GM21367 (cell line): ENCODE results near the gene KRTAP3-3.
"Not testable (repeated sequence)": the region's sequence is repeated elsewhere in the genome, so short reads cannot be mapped to it uniquely, and the experiment has no call there.

ENCODE experiments used
- ATAC-seq: cut with Tn5 transposase; IDR thresholded peaks from one replicate; pipeline ENCODE4 v1.9.1; 2021; ENCODE audit not compliant: unreplicated experiment

Gene KRTAP3-3

DNA sequence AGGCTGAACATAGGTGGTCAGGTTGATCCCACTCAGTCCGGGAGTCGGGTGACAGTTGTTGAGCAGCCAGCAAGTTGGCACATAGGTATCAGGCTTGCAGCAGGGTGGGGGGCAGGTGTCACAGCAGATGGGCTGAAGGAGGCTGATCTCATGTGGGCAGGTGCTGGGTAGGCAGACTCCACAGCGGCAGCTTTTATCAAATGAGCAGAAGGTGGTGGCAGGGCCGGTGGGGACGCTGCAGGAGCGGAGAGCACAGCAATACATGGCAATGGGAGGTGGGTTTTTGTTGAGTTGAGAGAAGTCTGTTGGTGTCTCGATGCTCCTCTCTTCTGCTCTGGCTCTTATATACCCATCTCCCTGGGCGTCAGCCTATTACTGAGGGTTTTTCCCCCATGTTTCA, 14.8 kb upstream of the KRTAP3-3 start, which contains the start of gene KRTAP3-1:
TSS of gene KRTAP3-1 (minus strand) at position 318 of the 400 bp plus-strand sequence. CDS start at position 264, 54 bp downstream.
- ATAC-seq: no peak

DNA sequence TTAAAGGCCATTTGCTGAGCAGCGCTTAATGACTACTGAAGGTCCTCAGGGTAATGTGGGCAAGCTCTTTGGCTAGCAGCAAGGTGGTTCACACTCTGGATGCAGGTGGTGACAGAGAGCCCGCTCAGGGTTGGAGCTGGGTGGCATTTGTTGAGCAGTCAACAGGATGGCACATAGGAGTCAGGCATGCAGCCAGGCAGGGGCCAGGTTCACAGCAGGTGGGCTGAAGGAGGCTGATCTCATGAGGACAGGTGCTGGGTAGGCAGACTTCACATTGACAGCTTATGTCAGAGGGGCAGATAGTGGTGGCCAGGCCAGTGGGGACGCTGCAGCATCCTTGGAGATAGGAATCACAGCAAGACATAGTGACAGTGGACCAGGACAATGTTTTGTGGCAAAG, 10.4 kb upstream of the KRTAP3-3 start:
- no peak for ATAC-seq

DNA sequence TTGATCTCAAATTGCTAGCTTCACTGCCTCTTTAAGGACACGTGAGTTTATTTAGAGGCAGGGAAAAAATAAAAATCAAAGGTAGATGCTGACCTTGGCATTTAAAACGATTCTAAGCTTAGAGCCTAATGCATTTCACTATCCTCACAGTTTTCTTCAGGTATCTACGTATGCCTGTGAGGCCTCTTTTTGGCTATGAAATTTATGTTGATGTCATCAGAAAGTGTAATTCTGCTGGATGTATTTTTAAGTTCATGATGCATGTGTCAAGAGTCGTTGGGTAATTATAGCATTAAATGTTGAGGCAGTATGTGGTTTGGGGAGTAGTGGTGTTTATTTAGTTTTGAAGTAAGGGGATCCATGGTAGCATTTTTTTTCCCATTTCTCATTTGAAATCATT, 10.0 kb upstream of the KRTAP3-3 start:
- no peak for ATAC-seq

DNA sequence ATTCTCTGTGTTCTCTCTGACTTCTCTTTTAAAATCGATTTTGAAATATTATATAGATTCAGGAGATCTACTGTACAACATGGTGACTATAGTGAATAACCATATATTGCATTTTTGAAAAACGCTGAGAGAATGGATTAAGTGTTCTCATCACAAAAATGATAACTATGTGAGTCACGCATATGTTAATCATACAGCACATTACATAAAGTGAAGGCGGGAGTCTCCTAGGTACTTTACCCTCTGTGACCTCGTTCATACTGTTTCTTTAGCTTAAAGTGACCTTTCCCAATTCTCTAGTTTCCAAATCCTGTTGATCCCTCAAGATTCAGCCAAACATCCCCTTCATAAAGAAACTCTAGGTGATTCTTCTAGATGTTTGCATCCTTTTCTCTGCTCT, 8.8 kb upstream of the KRTAP3-3 start:
- no peak for ATAC-seq

DNA sequence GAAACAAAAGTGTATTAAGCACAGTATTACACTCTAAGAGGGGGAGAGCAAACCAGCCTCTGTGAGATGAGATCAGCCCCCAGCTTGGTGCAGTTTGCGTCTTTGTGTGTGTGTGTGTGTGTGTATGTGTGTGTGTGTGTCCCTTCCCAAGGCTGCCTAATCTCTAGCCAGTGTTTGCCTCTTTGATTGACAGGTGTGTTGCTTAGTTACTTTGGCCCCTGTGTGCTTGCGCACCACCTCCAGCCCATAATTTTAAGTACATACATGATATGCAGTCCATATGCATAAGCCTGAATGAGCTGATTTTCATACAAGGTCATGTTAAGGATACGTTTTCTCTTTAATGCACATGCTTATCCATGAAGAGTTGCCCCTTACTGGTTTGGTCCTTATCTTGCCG, 7.8 kb upstream of the KRTAP3-3 start:
- ATAC-seq: no peak

DNA sequence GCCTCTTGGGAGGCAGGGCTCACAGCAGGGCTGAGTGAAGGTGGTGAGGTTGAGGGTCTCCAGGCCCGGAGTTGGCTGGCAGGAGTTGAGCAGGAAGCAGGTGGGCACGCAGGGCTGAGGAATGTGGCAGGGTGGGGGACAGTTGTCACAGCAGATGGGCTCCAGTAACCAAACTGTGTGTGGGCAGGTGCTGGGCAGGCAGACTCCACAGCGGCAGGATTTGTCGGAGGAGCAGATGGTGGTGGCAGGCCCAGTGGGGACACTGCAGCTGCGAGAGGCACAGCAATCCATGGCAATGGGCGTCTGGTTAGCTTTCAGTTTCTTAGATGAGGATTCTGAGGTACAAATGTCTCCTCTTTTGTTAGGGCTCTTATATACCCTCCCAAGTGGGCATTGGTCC, 5.6 kb upstream of the KRTAP3-3 start, which contains the start of gene KRTAP3-2:
TSS of gene KRTAP3-2 (minus strand) at position 344 of the 400 bp plus-strand sequence. CDS start at position 291, 53 bp downstream.
- not testable (repeated sequence) for ATAC-seq

DNA sequence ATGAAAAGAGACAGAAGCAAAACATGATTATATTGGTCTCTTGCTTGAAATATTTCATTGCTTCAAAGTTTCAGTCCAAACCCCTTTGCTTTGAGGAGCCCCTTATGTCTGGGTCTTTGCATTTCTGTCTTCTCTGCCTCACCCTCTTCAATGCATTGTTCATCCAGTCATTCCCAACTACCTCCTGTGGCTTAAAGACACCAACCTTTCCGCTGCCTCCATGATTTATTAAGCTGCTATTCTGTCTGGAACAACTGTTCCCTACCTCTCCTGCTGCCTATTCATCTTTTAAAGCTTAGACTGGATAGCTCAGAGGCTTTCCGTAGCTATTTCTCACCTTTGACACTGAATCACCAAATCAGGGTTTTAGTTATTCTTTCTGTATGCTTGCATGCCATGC, 3.4 kb upstream of the KRTAP3-3 start:
- no peak for ATAC-seq

DNA sequence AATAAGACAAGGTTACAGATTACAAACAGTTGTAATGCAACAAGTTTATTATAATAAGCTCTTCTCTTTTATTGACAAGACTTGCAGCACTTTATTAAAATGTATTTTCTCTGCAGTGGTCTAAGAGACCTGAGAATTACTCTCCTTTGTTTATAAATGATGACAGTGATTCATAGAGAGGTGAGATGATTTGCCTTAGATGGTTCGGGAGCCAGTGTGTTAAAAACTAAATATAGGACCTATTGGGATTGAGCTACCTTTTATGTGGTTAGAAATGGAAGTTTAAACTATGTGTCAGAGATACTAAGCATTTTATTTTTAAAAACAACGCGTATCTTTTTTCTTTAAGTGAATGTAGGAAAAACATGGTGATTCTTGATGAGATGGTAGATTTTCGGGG, 2.9 kb upstream of the KRTAP3-3 start:
- ATAC-seq: no peak

DNA sequence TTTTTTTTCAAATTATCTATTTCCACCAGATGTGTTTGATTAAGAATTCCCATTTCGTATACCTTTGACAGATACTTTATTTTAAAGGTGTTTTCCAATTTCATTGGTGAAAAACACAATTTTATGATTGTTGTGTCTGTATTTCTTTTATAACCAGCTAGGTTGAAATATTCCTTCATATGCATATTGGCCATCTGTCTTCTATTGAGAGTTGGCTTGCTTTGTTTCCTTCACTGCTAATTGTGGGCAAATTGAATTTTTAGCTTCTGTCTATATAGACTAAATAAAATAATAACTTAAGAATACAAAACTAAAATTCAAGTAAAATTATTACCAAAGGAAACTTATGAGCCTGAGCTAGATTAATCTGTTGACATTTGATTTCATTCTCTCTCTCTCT, 1.2 kb upstream of the KRTAP3-3 start:
- no peak for ATAC-seq

DNA sequence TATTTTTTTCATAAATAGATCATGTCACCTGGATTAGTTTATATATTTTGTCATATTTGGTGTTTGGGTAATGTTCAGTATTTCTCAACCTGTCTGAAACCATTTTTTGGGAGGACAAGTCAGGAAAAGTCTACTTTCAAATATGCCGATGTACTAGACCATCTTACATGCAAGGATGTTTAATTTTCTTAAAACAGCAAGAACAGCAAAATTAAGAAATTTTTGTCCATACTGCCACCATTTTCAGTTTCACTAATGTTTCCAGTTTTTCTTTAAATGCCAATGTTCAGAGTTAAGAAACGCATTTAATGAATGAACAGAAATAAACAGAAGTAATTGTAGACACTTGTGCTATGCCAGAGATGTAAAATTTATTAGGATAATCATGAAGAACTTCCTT, 880 bp downstream of the KRTAP3-3 start:
- ATAC-seq: no peak

DNA sequence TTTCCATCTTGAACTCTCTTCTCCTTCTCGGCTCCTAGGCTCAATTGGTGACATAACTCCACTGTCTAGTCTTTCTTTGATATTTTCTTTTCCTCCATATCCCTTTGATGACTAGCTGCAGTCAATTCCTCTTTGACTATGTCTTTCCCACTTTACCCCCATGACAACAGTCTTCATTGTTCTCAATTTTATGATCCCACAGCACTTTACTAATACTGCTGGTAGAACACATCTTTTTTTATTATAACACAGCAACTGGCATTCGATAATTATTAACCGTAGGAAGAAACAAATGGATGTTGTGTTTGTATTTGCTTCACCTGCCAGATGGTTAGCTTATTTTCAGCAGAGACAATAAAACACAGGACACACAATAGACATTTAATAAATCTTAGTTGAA, 1.3 kb downstream of the KRTAP3-3 start:
- ATAC-seq: no peak

DNA sequence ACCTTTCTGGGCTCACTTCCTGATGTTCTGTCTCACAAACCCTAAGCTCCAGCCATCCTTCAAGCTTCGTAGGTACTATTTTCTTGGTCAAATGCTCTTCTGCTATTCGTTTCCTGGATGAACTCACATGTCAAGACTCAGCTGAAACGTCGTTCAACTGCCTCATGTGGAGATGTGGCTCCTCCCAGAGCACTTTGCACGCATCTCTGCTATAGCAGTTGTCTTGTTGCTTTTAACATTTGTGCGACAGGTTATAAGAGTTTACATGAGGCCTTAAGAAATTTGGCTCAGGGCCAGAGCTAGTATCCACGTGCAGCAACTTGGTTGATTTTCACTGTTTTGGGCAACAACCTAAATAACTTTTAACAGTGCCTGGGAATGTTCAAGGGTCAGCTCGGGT, 7.0 kb downstream of the KRTAP3-3 start:
- no peak for ATAC-seq

DNA sequence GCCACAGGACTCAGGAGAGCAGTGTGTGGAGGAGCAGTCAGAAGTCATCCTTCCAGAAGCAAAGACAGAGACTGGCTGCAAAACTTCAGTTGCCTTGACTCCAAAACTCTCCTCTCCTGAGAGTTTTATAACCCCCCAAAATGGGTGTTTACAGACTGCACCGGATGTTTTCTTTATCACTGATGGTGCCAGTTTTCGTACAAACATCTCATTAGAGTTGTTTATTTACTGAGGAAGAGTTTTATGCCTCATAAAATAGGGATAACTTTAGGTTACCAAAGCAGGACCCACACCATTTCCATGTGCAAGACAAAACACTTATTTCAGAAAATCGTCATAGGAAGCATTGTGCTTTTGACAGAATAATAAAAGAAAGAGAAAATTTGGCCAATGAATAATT, 9.7 kb downstream of the KRTAP3-3 start, which contains the start of gene KRT40:
TSS of gene KRT40 (minus strand) at position 101 of the 400 bp plus-strand sequence. CDS start at position 48, 53 bp downstream.
- no peak for ATAC-seq

DNA sequence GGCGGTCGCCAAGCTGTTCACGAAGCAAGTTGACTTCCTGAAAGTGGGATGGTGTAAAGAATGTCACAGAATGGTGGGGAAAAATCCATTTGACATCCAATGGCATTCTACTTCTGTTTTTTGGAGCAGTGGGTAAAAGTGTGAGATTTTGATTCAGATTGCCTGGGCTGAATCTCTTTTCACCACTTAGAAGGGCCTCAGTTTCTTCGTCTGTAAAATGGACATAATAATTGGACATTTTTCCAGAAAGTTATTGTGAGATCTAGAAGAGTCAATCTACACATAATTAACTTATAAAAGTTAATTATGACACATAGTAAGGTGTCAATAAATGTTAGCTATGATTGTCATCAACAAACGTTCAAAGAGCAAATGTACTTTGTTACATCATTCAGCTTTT, 12.8 kb downstream of the KRTAP3-3 start:
- ATAC-seq: no peak

DNA sequence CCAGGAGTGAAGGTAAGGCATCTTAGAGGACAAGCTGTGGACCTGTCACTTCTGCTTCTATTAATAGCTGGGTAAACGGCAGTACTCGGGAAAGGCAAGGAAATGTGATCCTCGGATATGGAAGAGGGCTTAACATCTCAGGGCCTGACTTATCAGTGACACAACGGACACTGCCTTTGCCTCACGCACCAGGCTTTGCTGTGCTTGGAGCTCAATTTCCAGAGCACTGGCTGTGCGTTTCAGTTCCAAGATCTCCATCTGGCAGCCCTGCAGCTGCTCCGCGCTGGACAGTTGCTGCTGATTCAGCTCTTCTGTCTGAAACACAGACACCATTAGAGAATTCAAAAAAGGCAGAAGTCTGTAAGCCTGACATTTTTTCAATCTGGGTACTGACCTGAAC, 13.4 kb downstream of the KRTAP3-3 start:
- no peak for ATAC-seq

DNA sequence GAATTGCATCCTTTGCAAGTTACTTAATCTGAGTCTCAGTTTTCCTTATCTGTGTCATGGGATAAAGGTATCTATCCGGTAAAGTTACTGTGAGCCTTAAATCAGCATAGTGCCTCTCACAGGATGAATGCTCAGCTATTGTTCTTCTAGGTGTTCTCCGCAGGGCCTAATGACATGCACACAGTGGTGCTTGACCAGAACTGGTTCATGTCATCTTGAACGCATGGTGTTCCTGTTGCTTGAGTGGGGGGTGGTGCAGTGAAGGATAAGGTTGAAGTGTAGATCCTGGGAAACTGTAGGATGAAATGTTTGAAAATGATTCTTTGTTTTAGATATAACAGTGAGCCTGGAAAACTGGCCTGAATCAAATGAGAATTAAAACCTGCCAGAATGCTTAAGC, 13.8 kb downstream of the KRTAP3-3 start:
- ATAC-seq: no peak

DNA sequence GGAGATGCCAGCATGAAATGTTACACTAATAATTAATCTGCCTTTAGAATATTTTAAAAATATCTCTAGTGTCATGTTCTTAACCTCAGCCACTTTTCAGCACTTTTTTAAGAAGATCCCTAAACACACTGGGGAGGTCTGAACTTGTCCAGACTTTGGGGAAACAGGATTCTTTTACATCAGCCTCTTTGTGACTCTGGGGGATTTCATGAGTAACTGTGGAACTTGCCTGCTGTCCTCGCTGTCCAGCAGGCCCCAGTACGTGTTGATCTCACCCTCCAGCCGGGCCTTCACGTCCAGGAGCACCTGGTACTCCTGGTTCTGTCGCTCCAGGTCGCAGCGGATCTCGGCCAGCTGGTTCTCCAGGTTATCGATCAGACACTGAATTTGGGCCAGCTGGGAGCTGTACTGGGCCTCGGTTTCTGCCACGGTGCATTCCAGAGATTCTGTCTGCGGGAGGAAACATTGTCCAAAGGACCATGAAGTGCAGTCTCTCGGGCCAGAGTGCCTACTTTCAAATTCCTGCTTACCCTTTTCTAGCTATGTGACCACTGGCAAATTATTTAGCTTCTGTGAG, 15.3 kb downstream of the KRTAP3-3 start:
- no peak for ATAC-seq

DNA sequence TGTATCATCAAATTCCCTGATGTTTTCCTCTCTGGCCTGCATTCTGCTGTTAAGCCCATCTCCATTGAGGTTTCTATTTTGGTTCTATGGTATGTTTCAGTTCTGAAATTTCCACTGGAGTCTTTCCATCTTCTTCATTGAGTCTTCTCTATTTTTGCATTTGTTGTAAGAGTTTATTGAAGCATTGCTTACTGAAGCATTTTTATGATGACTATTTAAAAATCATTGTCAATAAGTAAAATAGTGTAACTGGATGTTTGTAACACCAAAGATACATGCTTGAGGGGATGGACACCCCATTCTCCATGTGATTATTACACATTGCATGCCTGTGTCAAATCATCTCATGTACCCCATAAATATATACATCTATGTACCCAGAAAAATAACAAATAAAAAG, 18.4 kb downstream of the KRTAP3-3 start:
- ATAC-seq: no peak

DNA sequence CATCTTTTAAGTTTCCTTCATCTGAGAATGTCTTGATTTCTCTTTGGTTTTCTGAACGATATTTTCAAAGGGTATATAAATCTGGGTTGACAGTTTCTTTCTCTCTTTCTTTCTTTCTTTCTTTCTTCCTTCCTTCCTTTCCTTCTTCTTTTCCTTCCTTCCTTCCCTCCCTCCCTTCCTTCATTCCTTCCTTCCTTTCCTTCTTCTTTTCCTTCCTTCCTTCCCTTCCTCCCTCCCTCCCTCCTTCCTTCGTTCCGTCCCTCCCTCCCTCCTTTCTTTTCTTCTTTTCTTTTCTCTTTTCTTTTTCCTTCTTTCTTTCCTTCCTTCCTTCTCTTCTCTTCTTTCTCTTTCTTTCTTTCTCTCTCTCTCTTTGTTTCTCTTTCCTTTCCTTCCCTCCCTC, 19.6 kb downstream of the KRTAP3-3 start:
- ATAC-seq: no peak

DNA sequence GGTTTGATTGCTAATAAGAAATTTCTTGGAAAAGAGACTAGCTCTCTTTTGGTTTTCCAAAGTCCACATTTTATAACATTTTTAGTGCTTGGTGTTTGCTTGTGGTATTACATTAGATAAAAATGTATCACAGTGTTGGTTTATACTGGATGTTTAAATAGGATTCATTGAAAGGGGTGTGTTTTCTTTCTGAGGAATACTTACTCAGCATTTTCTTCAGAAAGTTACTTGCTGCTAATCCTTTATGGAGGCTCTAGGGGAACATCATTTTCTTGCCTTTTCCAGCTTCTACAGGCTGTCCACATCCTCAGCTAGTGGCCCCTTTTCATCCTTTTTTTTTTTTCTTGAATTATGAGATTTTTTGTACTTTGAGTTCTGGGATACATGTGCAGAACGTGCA, 26.4 kb downstream of the KRTAP3-3 start:
- no peak for ATAC-seq

DNA sequence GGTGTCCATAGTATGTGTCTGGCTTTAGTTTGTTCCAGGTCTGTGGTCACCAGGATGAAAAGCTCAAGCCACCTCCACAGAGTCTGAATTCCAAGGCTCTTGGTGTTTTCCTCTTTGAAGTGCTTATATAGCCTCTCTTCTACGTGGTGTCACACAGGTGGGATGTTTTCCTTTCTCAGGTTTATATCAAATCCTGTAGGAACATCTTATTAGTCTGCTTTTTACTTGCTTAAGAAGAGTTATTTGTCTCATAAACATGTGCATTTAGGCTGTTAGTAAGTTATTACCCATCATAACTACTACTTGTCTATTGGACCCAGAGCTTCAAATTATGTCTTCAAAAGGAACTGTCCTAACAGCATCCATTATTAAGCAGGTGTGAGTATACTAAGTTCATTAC, 27.1 kb downstream of the KRTAP3-3 start, which contains the start of gene KRT39:
TSS of gene KRT39 (minus strand) at position 101 of the 400 bp plus-strand sequence. CDS start at position 9, 92 bp downstream.
- ATAC-seq: no peak

DNA sequence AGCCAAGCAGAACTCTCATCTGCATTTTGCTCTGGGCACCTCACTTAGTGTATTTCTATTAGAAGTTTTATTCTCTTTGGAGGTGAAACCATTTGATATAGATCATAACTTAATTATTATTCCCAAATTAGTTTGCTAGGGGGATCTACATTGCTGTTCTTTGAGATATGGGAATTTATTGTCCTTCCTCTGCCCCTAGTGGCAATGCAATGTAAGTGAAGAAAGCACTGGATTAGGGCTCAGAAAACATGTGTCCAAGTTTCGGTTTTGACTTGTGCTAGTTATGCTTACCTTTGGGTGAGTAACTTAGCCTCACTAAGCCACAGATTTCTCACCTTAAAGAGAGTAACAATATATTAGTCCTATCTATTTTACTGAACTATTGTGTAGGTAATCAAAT, 30.1 kb downstream of the KRTAP3-3 start:
- no peak for ATAC-seq

DNA sequence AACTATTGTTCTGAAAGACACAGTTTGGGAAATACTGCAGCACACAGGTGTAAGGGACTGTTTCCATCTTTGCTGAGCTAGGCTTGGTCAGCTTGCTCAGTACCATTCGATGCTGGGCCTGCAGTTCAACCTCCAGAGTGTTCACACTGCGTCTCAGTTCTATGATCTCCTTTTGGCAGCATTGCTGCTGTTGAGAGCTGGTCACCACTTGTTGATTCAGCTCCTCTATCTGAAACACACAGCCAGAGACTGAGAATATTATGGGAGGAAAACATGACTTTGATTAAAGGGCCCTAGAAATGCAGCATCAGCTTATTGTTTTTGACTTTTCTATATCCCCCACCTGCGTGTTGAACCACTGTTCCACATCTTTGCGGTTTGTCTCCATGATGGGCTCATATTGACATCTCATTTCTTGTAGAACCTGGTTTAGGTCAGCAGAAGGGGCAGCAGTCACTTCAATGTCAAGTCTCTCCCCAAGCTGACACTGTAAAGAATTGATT, 31.9 kb downstream of the KRTAP3-3 start:
- no peak for ATAC-seq
